NT2/D1 (cell line): Measurements from ENCODE around the gene ZNF273.
"Not testable (repeated sequence)": the region's sequence is repeated elsewhere in the genome, so short reads cannot be mapped to it uniquely, and the experiment has no call there.

Experiments
- DNase-seq: peaks from one replicate; pipeline ENCODE4 v3.0.0-alpha.2; 2011; ENCODE audit warnings: low read depth, low spot score
- H3K27me3 ChIP-seq: 2 replicates; pipeline ENCODE4 v1.6.0; 2011; ENCODE audit warnings: mild to moderate bottlenecking; ENCODE audit not compliant: insufficient read length, insufficient read depth
- H3K36me3 ChIP-seq: 2 replicates; pipeline ENCODE4 v1.6.1; 2011; ENCODE audit warnings: mild to moderate bottlenecking, low read length, mixed read lengths; ENCODE audit not compliant: insufficient read depth, insufficient read length
- H3K4me1 ChIP-seq: 2 replicates; pipeline ENCODE4 v1.5.1; 2011; ENCODE audit not compliant: insufficient read depth, insufficient read length
- H3K4me3 ChIP-seq: 2 replicates; pipeline ENCODE4 v1.5.1; 2011; ENCODE audit warnings: low read depth; ENCODE audit not compliant: insufficient read length
- H3K9ac ChIP-seq: 2 replicates; pipeline ENCODE4 v1.6.0; 2011; ENCODE audit warnings: low read depth; ENCODE audit not compliant: insufficient read length
- H3K9me3 ChIP-seq: 2 replicates; pipeline ENCODE4 v1.5.1; 2011; ENCODE audit warnings: mild to moderate bottlenecking, low read length; ENCODE audit not compliant: insufficient read depth
- SUZ12 ChIP-seq: IDR thresholded peaks from 2 replicates; pipeline ENCODE4 v1.6.1; 2011; ENCODE audit not compliant: insufficient read length, insufficient read depth; ENCODE audit errors: extremely low read depth
- YY1 ChIP-seq: IDR thresholded peaks from 2 replicates; pipeline ENCODE4 v1.6.1; 2011; ENCODE audit not compliant: insufficient read length, insufficient read depth
- ZNF274 ChIP-seq: IDR thresholded peaks from 2 replicates; pipeline ENCODE4 v1.6.1; 2011; ENCODE audit warnings: mild to moderate bottlenecking, low read depth, low read length

ZNF273 gene

DNA sequence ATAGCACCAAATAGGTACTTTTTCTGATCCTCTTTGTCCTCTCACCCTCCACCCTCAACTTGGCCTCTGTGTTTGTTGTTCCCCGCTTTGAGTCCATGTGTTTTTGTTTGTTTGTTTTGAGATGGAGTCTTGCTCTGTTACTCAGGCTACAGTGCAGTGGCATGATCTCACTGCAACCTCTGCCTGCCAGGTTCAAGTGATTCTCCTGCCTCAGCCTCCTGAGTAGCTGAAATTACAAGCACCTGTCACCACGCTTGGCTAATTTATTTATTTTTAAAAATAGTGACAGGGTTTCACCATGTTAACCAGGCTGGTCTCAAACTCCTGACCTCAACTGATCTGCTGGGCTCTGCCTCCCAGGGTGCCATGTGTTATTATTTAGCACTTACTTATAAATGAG lies 5.3 kb downstream of the ZNF273 start:
- H3K4me3 ChIP-seq: no peak overlapping the region
- H3K9ac ChIP-seq: no peak overlapping the region
- TF ChIP-seq YY1 (no peak), ZNF274 (no peak), SUZ12 (no peak)
- H3K36me3 ChIP-seq: peaks cover 9% of the 10 kb centered on the region
- no peaks in the 10 kb centered on the region for H3K27me3 ChIP-seq
- no peak for DNase-seq
- no peaks in the 10 kb centered on the region for H3K9me3 ChIP-seq
- no peaks in the 10 kb centered on the region for H3K4me1 ChIP-seq

DNA sequence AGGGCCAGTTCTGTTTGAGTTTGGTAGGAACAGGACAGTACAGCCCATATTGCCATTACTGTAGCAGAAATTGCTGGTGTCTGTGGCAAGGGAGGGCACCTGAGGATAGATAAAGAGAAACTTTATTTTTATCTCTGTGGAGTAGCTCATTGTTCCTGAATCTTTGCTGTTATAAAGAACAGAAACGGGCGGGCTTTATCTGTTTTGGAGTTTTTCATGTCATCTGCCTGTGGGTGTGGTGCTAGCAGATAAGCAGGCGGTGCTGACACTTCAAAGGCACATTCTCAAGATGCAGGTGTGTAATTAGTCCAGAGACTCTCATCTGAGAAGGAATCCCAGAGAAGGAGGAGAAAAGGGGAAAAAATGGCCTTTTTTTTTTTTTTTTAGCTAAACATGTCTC lies 11.5 kb downstream of the ZNF273 start:
- no peak for DNase-seq
- TF ChIP-seq YY1: no peak
- no peak for TF ChIP-seq SUZ12
- no peak for TF ChIP-seq ZNF274
- no peaks in the 10 kb centered on the region for H3K4me1 ChIP-seq
- H3K36me3 ChIP-seq: peaks cover 25% of the 10 kb centered on the region
- H3K9me3 ChIP-seq: peaks cover 11% of the 10 kb centered on the region
- H3K27me3 ChIP-seq: no peaks in the 10 kb centered on the region
- H3K9ac ChIP-seq: no peak overlapping the region
- H3K4me3 ChIP-seq: no peak overlapping the region

GRCh38 chr7:64915301-64915700 lies 12.2 kb downstream of the ZNF273 start:
- H3K36me3 ChIP-seq: peaks cover 30% of the 10 kb centered on the region
- H3K4me1 ChIP-seq, H3K9ac ChIP-seq, DNase-seq, H3K4me3 ChIP-seq, H3K27me3 ChIP-seq: not testable (repeated sequence)
- peaks cover 11% of the 10 kb centered on the region for H3K9me3 ChIP-seq

DNA sequence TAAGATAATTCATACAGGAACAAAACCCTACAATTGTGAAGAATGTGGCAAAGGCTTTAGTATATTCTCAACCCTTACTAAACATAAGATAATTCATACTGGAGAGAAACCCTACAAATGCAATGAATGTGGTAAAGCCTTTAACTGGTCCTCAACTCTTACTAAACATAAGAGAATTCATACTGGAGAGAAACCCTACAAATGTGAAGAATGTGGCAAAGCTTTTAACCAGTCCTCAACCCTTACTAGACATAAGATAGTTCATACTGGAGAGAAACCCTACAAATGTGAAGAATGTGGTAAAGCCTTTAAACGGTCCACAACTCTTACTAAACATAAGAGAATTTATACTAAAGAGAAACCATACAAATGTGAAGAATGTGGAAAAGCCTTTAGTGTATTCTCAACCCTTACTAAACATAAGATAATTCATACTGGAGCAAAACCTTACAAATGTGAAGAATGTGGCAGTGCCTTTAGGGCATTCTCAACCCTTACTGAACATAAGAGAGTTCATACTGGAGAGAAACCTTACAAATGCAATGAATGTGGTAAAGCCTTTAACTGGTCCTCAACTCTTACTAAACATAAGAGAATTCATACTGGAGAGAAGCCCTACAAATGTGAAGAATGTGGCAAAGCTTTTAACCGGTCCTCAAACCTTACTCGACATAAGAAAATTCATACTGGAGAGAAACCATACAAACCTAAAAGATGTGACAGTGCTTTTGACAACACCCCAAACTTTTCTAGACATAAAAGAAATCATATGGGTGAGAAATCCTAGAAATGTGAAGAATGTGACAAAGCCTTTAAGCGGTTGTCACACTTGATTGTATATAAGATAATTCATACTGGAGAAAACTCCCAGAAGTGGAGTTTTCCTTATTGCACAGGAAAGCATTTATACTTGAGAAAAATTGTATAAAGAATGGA lies 25.4 kb downstream of the ZNF273 start:
- H3K4me3 ChIP-seq, H3K4me1 ChIP-seq, H3K27me3 ChIP-seq, DNase-seq, H3K9ac ChIP-seq: not testable (repeated sequence)
- H3K9me3 ChIP-seq: peaks cover 74% of the 10 kb centered on the region
- peaks cover 44% of the 10 kb centered on the region for H3K36me3 ChIP-seq

GRCh38 chr7:64934478-64934877 lies 31.4 kb downstream of the ZNF273 start:
- Histone ChIP-seq H3K9ac (no peak overlapping the region), H3K4me1 (no peaks in the 10 kb centered on the region), H3K27me3 (no peaks in the 10 kb centered on the region), H3K4me3 (no peak overlapping the region), H3K9me3 (peaks cover 19% of the 10 kb centered on the region), H3K36me3 (peaks cover 2% of the 10 kb centered on the region)
- TF ChIP-seq YY1: no peak
- no peak for TF ChIP-seq SUZ12
- TF ChIP-seq ZNF274: no peak
- DNase-seq: no peak

- no peak for TF ChIP-seq SUZ12
- TF ChIP-seq YY1: no peak
- no peak for TF ChIP-seq ZNF274
- H3K27me3 ChIP-seq: no peaks in the 10 kb centered on the region
- H3K4me1 ChIP-seq: no peaks in the 10 kb centered on the region
- H3K9me3 ChIP-seq: peaks cover 5% of the 10 kb centered on the region; the same call in 1 of the 2 replicates
- no peak overlapping the region for H3K9ac ChIP-seq
- H3K4me3 ChIP-seq: no peak overlapping the region
- DNase-seq: no peak
- H3K36me3 ChIP-seq: no peaks in the 10 kb centered on the region
These were observed 35.5 kb downstream of the ZNF273 start for GRCh38 chr7:64938540-64938939.

DNA sequence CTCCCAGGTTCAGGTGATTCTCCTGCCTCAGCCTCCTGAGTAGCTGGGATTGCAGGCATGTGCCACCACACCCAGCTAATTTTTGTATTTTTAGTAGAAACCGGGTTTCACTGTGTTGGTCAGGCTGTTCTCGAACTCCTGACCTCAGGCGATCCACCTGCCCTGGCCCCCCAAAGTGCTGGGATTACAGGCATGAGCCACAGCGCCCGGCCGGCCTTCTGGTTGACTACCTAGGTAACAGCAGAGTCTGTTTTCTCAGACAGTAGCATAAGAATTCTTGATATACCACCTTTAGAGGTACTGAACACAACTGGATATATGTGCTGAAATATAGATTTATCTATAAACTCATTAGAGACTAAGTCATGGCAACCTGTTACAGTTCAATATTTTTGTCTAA lies 36.9 kb downstream of the ZNF273 start:
- H3K4me1 ChIP-seq, H3K9ac ChIP-seq, H3K27me3 ChIP-seq, DNase-seq, H3K9me3 ChIP-seq, H3K4me3 ChIP-seq, H3K36me3 ChIP-seq: not testable (repeated sequence)

DNA sequence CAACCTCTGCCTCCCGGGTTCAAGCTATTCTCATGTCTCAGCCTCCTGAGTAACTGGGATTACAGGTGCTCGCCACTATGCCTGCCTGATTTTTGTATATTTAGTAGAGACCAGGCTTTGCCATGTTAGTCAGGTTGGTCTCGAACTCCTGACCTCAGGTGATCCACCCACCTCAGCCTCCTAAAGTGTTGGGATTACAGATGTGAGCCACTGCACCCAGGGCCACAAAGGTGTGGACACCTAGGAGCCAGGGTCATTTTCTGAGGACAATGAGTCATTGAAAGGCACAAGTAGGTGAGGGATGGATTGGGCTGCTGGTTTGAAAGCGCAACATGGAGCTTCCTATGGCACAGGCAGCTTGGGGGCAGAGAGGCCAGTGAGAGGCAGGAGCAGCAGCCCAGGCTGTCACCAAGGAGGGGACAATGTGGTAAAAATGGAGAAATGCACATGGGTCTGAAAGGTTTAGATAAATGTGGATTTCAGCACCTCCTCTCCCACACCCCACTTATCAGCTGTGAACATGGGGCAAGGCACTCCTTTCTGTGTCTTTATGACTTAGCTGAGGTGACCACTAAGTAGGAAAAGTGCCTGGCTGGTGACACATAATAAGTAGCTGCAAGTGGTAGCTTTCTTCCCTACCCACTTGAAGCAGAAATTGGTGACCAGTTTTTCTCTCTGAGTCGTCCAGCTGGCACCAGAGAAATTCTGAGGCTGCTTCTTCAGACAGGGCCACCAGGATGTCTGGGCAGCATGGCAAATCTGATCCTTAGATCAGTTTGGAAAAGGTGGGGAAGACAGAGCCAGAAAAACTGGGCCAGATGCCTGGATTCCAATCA lies 41.8 kb downstream of the ZNF273 start:
- not testable (repeated sequence) for H3K9me3 ChIP-seq, H3K36me3 ChIP-seq, DNase-seq, H3K9ac ChIP-seq, H3K4me3 ChIP-seq, H3K4me1 ChIP-seq
- peaks cover 37% of the 10 kb centered on the region for H3K27me3 ChIP-seq
